Stimulated activated CD8-positive, alpha-beta memory T cell treated with anti-CD3 and anti-CD28 coated beads, Interleukin-15, amount 100 ng/mL, for 24 hours (primary cell): Measurements from ENCODE around the gene DUSP28.

Source experiments
- DNase-seq: peaks from one replicate; pipeline ENCODE4 v3.0.0-alpha.2; 2020; ENCODE audit warnings: low read depth

Gene DUSP28

DNA sequence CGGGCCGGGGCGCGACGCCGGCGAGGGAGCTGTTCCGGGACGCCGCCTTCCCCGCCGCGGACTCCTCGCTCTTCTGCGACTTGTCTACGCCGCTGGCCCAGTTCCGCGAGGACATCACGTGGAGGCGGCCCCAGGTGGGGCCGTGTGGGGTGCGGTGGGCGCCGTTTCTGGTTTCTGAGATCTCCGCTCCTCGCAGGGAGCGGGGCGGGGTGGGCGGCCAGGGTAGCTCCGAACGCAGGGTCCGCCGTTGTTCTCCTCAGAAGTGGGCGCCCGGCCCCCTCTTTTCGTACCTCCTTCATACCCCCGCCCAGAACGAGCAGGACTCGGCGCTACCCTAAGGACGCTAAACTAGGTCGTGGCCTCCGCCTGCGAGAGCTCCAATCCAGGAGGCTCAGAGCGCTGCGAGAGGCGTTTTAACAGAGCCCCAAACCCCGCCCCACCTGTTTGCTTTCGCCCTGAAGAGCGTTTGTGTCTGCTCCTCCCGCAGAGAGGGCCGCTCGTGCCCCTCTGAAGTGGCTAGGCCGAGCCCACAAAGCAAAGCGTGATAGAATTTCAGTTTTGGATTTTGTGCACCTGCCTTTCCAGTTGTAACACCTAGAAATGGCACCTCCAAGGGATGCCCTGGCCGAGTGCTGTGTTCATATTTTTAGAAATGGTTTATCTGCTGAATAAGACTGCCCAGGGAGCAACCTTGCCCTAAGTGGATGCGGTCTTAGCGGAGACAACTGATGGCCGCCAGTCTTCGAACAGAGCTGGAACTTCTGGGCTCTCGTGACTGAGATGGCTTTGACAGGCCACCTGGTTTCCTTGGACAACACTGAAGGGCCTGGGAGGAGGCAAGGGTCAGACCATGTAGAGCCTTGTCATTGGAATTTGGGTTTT, 27.0 kb downstream of the DUSP28 start:
- no peak for DNase-seq

DNA sequence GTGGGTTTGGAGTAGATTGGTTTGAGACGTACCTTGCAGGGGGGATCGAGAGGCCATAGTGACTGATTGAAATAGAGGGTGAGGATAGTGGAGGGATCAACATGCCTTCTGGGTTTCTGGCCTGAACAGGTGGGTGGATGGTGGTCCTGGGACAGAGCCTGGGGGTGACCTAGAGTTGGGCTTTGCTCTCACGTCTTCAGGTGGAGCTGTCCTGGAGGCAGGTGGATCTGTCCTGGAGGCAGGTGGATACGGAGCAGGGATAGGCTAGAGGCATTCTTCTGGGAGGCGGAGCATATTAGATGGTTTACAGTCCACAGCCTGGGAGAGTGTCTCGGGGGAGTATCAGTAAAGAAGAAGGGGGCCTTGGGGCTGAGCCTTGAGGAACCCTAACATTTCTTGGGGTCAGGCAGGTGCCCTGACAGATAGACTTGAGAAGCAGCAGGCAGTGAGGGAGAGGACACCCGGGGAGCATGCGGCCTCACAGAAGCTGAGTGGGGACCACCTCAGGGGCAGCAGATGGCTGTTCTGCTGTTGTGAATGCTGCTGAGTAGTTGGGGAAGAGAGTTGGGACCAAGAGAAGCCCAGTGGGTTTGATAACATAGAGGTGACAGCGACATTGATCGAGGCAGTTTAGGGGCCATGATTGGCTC, 28.0 kb downstream of the DUSP28 start:
- no peak for DNase-seq

DNA sequence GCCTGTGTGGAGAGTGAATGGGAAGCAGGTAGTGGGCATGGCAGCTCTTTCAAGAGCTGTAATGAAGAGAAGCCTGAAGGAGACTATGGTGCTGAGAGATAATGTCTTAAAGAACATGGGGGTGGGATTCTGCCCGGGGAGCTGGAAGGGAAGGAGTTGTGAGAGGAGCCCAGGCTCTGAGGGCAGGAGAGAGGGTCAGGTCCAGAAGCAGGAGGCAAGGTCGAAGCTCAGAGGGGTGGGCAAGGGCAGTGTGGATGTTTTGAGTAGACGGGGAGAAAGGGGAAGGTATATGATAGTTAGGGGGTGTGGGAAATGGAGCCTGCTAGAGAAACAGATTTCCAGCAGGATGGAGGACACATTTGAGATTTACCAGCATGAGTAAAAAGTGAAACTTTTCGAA, 28.5 kb downstream of the DUSP28 start:
- DNase-seq: no peak

DNA sequence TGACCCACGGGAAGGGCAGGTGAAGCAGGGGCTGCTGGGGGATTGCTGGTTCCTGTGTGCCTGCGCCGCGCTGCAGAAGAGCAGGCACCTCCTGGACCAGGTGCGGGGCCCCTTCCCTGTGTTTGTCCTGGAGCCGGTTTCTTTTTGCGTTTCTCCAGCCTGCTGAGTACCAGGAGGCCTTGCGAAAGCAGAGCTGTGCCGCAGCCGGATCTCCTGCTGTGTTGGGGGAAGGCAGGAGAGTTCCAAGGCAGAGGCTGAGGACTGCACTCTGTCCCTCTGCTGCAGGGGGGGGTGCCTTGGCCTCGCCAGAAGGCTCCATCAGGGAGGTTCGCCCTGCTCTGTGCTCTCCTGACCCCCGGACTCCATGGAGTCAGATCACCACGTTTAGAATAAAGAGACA, 29.2 kb downstream of the DUSP28 start:
- DNase-seq: no peak

DNA sequence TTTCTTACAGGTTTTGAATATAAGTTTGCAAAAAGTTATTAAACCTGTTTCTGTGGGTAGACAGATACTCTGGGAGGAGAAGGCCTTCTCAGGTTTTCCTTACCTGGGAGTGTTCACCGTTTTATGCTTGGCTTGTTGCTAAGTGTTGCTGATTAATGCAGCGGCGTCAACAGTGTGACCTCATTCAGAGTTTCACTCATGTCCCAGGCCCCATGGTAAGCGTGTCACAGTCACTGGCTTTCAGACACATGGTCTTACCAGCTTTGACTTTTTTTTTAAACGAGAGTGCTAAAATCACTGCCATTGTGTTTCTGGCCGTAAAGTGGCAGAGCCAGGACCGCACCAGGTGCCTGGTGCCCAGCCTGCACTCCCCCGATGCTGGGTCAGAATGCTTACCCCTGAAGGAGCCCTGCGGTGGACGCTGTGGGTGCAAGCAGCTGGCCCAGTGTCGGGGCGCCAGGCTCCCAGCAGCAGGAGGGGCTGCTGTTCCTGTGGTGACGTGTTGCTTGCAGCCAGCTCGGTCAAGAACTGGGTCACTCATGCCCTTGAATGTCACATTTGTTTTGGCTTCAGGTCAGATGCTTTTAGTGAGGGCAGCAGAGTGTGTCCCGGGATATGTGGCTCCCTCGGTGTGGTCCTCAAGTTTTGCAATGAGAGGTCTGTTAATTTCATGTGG, 29.8 kb downstream of the DUSP28 start:
- no peak for DNase-seq

DNA sequence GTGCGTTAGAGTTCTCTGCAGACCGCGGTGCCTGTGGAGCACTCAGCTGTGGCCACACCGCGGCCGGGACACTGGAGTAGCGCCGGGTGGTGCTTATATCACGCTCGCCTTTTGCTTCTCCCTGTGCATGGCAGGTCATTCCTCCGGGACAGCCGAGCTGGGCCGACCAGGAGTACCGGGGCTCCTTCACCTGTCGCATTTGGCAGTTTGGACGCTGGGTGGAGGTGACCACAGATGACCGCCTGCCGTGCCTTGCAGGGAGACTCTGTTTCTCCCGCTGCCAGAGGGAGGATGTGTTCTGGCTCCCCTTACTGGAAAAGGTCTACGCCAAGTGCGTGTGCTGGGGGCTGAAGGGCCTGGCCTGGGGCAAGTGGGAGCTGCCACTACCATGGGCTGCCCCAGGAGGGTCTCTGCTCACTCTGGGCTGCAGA, 30.5 kb downstream of the DUSP28 start:
- DNase-seq: no peak

DNA sequence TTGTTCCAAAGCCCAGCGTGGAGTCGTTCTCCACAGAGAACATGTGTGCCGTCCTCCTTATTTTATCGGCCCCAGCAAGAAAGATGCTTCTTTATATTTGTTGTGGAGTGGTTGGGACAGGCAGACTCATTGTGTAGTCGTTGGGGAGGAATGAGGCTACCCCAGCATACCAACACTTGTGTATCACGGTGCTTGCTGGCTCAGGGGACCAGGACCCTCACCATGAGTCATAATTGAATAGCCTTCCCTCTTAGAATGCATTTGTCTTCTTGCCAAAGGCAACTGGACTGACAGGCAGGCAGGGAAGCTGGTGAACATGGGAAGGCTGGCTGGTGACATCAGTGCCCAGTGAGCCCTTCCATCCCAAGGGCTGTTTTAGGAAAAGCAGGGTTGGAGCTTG, 31.1 kb downstream of the DUSP28 start:
- no peak for DNase-seq

DNA sequence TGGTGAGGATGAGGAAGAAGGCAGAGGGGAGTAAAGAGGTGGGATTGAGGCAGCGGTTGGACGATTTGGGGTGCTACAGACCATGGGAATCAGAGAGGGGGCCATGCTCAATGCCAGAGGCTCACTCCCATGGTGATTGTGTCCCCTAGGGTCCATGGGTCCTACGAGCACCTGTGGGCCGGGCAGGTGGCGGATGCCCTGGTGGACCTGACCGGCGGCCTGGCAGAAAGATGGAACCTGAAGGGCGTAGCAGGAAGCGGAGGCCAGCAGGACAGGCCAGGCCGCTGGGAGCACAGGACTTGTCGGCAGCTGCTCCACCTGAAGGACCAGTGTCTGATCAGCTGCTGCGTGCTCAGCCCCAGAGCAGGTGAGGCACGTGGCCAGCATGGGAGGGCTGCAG, 31.6 kb downstream of the DUSP28 start:
- DNase-seq: no peak

DNA sequence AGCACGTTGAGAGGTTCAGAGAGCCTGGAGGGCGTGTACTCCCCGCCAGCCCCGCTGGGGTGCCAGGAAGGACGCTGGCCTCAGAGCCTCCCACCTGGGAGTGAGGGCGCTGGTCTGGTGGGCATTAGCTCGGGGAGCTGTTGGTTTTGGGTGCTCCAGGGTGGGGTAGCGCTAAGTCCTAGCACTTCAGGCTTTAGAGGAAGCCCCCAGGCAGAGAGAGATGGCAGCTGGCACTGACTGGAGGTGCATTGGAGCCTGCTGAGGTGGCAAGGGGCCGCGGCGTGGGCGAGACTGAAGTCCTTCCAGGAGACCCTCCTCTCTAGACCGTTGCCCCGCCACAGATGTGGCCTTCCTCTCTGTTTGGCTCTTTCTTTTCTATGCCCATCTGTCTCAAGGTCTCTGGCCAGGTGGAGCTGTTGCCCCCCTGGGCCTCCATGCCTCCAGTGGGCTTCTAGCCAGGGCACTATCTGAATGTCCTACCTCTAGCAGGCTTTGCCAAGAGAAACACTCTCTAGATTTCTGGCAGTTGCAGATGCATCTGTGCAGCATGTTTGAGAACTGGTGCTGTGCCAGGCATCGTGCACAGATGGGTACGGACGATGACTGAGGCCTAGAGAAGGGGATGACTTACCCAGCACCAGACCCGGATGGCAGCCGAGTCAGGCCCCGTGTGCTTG, 33.0 kb downstream of the DUSP28 start:
- no peak for DNase-seq

DNA sequence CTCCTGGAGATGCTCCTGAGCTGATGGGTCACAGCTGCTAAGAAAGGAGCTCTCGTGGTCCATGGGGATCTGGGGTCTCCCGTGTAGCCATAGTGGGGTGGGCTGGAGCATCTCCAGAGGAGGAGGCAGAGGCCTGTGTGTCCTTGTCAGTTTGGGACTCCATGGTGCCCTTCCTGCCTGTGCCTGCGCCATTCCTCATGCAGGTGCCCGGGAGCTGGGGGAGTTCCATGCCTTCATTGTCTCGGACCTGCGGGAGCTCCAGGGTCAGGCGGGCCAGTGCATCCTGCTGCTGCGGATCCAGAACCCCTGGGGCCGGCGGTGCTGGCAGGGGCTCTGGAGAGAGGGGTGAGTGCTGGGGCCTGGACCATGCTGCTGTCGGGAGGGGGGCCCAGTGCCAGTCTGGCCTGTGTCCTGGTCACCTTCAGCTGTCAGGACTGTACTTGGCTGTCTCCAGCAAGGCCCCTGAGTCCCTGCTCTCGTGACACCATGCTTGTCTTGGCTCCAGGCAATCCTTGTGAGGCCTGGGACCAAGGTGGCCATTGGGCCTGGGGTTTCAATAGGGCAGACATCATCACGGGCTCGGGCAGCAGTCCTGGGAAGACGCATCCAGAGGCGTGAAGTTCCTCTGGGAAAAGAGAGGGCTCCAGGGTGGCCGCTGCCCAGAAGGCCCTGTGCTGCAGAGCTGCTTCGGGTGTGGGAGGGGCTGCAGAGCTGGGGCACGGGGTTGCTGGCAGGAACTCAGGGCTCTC, 33.7 kb downstream of the DUSP28 start:
- no peak for DNase-seq

DNA sequence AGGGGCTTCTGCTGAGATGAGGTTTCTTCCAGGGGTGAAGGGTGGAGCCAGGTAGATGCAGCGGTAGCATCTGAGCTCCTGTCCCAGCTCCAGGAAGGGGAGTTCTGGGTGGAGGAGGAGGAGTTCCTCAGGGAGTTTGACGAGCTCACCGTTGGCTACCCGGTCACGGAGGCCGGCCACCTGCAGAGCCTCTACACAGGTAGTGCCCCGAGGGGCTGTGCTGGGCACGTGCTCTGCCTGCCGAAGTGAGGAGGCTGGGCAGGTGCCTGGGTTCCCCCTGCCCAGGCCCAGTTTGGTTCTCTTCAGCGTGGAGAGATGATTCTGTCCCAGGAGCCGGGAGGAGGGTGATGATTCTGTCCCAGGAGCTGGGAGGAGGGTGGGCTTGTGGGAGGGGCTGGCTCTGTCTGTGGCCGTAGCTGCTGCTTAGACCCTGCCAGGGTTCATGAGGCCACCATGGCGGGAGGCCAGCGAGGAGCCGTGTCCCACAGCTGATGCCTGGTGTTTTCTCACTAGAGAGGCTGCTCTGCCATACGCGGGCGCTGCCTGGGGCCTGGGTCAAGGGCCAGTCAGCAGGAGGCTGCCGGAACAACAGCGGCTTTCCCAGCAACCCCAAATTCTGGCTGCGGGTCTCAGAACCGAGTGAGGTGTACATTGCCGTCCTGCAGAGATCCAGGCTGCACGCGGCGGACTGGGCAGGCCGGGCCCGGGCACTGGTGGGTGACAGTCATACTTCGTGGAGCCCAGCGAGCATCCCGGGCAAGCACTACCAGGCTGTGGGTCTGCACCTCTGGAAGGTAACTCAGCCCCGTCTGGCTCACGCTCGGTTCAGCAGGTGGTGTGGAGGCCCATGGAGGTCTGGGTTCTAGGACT, 34.6 kb downstream of the DUSP28 start:
- no peak for DNase-seq

DNA sequence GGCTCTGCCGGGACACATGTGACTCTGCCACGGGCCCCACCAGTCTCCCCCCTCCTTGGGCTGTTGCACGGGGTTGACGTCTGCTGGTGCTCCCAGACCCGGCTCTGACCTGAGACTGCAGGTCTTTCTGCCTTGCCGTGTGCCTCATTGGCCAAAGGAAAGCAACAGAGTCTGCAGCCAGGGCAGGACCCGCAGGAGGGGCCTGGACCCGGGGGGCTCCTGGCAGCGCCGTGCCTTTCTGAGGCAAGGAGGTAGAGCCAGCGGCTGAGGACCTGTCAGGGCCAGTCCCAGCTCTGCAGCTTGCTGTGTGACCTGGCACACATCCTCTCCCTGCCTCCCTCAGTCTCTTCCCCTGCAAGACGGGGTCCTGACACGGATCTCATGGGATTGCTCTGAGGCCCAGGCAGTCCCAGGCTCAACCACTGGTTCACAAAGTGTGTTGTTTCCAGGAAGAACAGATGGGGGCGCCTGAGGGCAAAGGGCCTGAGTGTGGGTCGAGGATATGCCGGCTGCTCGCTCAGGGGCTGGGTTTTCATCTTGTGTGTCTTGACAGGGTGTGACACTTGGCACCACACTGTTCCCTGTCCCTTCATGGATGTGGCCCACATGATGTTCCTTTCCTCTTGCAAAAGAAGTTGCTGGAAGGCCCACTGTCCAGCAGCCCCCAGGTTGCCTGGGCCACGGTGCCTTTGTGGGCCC, 35.4 kb downstream of the DUSP28 start:
- DNase-seq: no peak

DNA sequence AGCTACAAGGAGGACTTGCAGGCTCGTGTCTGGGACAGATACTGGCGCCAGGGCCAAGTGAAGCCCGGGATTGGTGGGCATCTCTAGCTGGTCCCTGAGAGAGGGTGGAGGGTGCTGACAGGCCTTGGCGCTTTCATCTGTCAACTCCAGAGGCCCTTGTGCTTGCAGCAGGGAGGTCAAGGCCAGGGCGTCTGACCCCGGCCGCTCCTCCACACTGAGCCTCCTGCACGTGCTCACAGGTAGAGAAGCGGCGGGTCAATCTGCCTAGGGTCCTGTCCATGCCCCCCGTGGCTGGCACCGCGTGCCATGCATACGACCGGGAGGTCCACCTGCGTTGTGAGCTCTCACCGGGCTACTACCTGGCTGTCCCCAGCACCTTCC, 35.9 kb downstream of the DUSP28 start:
- no peak for DNase-seq

DNA sequence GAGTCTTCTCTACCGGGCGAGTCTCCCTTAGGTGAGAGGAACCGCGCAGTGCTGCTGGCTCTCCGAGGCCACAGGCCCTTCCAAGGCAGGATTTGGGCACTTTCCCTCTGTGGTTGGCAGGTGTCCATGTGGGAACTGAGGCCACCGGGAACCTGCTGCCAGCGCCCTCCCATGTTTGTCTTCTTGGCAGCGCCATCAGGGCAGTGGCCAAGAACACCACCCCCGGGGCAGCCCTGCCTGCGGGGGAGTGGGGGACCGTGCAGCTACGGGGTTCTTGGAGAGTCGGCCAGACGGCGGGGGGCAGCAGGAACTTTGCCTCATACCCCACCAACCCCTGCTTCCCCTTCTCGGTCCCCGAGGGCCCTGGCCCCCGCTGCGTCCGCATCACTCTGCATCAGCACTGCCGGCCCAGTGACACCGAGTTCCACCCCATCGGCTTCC, 36.4 kb downstream of the DUSP28 start:
- DNase-seq: no peak

DNA sequence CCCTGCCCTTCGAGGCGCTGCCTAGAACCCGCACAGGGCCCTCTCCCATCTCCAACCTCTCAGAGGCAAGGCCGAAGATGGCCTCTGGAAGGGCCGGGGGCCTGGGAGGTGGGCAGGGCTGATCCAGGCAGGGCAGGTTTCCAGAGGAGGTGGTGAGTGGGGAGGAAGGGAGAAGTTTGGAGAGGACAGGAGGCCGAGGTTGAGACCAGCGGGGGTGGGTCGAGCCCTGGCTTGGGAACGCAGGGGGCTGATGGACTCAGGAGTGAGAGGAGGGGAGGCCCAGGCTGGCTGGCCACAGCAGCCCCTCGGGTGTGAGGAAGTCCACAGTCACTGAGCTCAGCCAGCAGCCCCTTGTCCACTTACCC, 36.9 kb downstream of the DUSP28 start:
- no peak for DNase-seq

DNA sequence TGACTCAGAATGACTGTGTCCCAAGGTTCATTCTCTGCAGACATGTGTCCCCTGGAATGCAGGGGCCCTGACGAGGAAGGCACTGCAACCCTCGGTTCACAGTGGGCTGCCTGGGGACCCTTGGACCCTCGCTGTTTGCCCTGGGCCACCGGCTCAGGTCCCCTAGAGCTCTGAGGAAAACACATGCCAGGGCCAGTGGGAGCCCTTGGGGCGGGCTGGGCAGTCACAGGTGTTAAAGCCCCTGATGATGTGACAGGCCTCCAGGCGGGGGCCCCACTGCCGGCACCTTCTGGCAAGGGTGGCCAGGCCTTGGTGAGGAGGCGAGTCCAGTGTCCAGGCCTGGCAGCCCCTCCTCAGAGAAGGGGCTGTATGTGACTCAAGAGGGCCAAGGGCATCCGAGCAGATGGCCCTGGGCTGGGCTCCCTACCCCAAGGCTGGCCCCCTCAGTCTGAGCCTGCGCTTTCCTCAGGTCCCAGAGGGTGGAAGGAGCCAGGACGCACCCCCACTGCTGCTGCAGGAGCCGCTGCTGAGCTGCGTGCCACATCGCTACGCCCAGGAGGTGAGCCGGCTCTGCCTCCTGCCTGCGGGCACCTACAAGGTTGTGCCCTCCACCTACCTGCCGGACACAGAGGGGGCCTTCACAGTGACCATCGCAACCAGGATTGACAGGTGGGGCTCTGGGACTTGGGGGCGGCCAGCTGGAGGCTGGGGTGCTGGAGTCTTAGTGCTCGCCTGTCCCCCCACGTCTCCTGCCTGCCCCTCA, 37.4 kb downstream of the DUSP28 start:
- DNase-seq: no peak

DNA sequence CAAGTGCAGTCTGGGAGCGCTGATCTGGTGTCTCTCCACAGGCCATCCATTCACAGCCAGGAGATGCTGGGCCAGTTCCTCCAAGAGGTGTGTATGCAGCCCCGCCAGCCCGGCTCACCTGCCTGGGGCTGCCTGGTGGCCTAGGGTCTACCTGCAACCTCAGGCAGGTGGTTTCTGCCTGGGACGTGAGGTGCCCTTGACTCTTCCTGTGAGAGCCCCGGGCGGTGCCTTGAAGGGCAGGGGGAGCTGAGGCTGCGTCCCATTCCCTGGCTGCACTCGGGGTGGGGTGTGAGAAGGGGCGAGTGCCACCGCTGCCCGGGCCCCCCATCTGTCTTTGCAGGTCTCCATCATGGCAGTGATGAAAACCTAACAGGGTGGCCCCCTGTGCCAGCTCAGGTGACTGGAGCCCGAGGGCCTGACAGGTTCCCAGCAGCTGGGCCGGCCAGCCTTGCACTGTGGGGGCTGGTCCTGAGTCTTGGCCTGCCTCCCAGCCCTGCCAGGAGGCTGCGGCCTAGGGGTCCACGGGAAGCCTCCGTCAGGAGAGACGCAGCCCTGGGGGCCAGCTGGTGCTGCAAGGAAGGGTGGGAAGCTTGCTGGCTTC, 38.3 kb downstream of the DUSP28 start:
- no peak for DNase-seq

DNA sequence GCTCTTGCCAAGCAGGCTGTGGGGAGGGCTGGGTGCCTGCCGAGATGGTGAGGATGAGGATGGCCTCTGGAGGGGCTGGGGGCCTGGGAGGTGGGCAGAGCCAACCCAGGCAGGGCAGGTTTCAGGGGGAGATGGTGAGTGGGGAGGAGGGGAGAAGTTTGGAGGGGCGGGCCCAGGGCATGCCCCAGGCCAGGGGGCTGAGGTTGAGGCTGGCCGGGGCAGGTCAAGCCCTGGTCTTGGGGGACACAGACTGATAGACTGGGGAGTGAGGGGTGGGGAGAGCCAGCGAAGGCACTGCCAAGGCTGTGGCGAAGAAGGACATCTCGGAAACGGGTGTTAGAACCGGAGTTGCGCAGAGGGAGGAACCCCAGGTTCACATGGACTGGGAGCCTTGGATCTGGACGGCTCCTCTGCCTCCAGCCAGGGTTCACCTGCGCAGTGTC, 39.0 kb downstream of the DUSP28 start:
- DNase-seq: no peak

DNA sequence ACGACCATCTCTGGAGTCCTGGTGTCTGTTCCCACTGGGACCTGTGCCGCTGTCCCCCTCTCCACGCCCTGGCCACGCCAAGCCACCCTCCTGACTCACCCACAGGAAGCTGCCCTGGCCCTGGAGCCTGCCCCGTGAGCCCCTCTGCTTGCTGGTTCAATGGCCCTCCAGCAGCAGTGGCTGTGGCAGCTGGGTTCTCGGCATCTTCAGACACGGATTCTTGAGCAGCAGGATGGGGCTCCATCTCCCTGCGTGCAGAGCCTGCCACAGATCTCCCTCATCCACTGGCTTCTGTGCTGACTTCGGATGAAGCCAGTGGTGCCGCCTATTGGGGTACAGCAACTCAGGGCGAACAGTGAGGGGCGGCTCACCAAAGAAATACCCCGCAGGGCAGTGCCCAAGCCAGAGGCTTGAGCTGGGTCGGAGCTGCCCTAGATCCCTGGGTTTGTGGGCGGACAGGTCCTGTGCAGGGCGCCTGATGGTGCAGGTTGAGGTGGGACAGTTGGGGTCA, 40.3 kb downstream of the DUSP28 start:
- no peak for DNase-seq
